ENCODE measurements around the gene DARS1.
"Not testable (repeated sequence)": the region's sequence is repeated elsewhere in the genome, so short reads cannot be mapped to it uniquely, and the experiment has no call there.

The DARS1 gene

DNA sequence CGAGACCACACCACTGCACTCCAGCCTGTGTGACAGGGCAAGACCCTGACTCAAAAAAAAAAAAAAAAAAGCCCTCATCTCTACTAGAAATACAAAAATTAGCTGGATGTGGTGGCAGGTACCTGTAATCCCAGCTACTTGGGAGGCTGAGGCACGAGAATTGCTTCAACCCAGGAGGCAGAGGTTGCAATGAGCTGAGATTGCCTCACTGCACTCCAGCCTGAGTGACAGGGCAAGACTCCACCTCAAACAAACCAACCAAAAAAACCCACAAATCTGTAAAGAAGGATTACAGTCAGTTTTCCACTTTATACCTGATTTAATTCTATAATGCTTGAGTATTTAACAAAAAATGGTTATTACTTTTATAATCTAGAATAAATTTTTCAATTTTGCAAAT is 9.7 kb downstream of the DARS1 start:
- DNase-seq, result no peak

DNA sequence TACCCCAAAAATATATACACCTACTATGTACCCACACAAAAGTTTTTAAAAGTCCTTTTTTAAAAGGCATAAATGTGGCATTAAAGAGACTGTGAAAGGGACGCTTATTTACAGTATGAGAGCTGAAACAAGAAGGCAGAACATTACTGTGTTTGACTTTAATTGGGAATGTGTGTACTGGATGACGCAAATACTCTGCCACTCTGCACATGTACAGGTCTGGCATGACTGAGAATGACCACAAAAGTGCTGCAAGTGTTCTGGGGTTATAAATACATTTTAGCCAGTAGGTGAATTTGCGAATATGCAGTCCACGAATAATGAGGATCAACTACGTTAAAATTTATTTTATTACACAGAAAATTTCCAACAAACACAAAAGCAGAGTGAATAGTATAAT is 11.4 kb downstream of the DARS1 start:
- DNase-seq, result no peak

DNA sequence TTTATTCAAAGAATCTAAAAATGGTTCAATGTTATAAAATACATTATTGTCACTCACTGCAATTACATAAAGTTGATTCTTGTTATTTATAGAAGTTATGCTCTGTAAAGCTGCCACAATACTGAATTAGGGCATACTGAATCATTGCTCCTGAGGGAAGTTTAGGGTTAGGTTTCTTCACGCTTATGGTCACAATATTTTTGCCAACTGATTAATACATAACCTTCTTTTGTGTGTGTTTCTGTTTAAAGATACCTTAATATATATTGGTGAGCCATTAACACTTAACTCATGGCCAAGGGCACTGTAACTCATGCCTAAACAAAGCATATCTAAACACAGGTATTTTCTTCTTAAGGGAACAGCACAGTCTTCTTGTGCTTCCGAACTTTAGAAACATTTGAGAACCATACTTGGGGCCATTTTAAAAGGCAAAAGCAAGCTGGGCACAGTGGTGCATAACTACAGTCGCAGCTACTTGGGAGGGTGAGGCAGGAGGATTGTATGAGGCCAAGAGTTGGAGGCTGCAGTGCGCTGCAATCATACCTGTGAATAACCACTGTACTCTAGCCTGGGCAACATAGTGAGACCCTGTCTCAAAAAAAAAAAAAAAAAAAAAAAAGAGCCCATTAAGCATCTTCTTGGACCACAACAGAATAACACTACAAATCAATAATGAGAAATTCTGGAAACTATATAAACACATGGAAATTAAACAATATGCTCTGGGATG is 15.6 kb downstream of the DARS1 start:
- no peak for DNase-seq

DNA sequence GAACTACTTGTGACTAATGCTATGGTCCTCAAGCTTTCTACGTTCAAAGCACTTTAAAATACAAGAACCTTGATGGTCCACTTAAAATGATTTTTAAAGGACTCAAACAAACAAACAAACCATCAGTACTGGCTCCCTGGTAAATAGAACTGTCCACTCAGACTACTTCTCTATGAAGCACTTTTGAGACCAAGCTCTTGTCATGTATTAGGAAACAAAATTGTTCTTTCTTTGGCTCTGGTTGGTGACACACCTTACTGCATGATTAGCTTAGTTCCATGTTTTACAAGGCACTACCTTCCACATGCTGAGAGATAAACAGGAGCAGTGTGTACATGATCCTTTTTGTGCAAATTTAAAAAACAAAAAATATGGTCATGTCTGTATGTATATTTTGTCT is 19.7 kb downstream of the DARS1 start:
- no peak for DNase-seq

DNA sequence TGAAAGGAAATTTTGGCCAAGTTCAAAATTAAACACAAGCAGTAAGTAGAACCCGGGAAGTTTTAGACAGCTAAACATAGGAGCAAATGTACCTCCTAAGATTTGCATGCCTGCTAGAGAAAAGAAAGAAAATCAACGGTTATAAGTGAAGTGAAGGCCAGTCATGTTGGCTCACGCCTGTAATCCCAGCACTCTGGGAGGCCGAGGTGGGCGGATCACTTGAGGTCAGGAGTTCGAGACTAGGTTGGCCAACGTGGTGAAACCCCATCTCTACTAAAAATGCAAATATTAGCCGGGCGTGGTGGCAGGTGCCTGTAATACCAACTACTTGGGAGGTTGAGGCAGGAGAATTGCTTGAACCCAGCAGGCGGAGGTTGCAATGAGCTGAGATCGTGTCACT is 21.0 kb downstream of the DARS1 start:
- DNase-seq, result not testable (repeated sequence)

DNA sequence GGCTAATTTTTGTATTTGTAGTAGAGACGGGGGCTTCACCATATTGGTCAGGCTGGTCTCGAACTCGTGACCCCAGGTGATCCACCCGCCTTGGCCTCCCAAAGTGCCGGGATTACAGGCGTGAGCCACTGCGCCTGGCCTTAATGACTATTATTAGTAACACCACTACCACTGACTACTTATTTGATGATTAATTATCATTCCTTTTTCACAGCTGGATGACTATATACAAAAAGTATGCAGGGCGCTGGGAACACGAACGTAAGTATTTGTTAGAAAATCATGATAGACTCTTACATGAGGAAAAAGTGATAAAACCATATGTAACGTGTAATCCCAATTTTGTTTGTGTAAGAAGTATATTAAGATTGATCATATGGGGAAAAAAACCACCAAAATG is 21.6 kb downstream of the DARS1 start:
- DNase-seq, result no peak

DNA sequence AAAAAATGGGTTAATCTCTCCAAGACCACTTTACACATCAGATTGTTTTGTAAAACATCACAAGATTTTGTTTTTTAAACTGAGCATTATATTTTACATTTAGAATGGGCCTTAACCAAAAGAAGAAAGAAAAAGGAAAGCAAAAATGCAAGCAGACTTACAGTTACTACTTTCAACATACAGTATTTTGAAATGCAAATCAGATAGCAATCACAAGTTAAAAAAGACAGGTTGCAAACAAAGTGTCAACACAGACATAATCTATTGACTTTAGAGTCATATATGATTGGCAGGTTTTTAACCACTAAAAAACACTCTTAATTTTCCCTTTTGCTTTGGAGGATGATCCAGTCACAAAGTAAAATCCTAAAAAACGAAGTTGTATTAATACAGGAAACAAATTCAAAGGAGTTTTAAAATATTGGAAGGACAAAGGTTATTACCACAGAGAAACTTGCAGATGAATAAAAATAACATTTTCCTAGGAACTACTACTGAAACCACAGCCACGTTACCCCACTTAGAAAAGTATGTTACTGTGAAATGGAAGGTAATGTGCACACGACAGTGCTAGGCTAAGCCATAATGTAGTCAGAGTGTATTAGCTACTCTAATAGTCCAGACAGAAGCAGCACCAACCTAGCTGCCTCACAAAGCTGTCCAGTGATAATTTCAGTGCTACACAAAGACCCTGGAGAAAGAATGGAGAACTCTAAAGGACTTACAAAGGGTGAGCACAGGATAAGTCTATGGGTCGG is 22.9 kb downstream of the DARS1 start:
- DNase-seq, result no peak

DNA sequence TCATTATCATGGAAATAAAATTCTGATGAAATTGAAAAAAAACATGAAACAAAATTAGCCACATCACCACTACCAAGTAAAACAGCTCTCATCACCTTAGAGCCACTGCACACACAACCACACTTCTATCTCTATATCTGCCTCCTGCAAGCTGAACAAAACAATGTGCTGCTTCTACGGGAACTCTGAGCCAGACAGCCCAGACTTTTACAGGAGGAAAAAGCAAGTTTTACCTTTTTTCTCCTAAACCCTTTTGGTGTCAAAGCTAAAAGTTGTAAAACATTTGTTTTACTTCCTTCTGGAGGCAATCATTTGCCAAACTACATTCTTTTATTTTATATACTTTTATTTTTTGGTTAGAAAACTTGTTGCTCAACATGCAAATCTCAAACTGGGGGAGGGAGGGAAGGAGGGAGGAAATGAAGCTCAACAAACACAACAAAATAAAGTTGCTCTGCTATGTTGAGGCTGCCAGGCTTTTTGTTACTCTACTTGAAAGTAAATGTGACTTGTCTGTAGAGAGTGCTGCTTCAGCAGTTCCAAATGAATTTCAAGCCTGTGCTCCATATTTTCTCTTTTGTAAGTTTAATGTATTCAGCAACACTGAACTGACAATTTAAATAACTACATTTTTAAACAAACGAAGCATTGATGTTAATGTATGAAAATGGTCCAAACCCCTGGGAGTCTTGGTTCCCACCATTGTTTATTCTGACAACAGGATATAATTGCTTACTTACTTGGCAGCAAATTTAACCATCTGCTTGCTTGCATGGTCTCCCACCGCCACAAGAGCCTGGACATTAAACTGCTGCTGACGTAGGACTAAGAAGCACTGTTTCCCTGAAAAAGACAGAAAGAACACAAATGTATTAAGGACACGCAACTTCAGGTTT is 24.5 kb downstream of the DARS1 start:
- no peak for DNase-seq

DNA sequence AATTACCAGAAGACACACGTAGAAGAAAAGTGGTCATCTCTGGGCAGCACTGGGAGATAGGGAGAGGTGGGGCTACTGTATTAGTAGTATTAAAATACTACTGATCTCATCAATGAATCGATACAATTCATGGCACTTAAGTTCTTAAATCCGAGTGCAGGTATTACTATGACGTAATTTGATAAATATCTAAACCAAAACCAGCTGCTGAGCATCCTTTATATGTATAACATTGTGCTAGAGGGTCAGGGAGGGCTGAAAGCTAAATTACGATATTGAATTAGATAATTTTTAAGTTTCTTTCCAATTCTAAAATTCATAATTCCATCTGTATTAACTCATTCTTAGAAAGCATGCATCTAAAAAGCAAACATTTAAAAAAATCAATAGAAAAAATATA is 25.3 kb downstream of the DARS1 start:
- no peak for DNase-seq

DNA sequence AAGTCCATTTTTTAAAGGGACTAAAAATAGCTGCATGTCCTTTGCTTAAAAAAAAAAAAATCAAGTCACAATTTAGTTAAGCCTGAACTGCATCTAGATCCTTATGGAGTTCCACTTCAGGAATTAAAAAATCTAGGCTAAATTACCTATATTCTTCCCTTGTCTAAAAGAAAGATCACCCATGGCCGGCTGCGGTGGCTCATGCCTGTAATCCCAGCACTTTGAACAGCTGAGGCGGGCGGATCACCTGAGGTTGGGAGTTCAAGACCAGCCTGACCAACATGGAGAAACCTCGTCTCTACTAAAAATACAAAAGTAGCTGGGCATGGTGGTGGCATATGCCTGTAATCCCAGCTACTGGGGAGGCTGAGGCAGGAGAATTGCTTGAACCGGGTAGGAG is 26.5 kb downstream of the DARS1 start:
- DNase-seq, result not testable (repeated sequence)

DNA sequence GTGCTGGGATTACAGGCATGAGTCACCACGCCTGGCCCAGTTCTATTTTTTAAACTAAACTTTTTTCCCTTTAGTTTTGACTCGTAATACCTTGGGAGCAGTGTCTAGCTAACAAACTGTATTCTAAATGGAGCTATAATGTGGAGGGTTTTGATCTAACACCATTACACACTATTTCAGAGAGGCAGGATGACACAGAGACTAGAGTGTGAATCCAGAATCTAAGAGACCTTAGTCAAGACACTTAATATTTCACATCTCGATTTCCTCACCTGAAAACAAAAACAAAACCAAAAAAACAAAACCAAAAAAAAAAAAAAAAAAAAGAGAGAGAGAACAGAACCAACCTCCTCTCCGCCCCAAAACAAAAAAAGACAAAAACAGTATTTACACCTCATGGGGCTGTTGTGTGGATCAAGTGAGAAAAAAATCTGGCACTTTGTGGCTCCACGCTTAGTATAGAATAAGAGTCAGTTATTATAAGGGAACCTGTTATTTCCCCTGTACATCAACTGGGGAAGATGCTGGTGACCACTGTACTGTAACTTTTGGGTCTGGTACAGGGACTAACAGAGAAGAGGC is 31.3 kb downstream of the DARS1 start:
- no peak for DNase-seq

DNA sequence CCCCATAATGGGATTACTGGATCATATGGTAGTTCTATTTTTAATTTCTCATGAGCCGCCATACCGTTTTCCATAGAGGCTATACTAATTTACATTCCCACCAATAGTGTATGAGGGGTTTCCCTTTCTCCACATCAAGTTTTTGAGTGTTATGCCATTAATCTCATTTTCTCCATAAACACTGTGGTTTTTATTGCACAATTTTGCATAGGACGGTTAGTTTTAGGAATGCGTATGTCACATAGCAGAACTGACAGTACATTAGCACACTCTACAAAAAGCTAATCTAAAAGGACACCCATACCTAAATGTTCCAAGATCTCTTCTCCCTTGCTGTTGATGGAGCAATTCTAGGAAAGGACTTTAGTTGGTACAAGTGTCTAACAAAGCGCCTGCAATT is 32.5 kb downstream of the DARS1 start:
- no peak for DNase-seq

DNA sequence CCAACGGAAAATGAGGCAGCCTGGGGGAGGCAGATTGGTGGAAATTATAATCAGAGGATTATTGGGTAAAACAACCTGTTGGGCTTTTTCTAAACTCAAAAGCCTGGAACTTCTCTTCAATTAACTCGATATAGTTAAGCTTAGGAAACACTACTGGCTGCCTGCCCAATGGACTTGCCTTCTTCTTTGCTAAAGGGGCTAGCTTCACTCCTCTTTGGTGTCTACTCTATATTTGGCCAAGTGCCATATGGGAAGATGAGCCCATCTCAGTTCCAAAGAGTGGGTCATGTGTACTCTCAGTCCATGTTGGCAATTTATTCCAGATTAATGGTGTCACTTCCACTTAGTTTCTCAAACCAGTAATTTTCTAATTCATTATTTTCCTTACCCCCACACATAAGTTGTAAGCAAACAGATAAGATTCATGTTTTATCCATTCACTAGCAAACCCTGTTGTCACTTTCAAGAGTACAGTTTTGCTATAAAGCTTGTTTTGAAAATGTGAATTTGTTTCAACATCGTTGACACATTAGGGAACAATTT is 34.3 kb downstream of the DARS1 start:
- DNase-seq, result no peak

DNA sequence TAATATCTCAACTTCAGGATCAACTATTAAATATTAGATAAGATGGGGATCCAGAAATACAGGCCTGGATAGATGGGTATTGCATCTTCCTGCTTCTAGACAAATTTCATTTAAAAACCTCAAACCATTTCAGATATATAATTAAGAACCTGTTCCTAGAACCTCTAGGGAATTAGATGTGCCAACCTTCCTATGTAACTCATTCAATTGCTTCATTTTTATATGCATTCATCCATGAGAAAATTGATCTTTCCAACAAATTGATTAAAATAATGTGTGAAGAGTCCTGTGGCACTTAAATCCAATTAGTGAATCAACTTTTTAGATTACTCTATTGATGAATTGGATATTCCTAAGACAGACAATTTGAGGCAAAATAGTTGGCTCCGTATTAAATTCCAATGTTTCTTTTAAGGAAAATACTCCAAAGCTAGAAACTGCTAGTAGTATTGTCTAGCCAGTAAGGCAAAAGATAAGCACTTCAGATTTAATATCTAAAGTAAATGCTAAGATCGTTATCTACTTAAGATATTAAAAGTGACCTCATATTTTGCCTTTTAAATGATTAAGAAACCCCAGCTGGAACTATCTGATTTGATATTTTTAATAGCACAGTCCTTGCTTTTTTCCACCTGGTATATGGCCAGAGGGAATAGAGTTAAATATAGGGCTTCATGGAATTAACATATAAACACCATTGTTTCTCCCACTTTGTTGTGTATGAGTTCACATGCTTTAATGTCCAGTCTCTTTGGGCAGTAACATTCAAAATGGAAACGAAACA is 35.8 kb downstream of the DARS1 start:
- no peak for DNase-seq

DNA sequence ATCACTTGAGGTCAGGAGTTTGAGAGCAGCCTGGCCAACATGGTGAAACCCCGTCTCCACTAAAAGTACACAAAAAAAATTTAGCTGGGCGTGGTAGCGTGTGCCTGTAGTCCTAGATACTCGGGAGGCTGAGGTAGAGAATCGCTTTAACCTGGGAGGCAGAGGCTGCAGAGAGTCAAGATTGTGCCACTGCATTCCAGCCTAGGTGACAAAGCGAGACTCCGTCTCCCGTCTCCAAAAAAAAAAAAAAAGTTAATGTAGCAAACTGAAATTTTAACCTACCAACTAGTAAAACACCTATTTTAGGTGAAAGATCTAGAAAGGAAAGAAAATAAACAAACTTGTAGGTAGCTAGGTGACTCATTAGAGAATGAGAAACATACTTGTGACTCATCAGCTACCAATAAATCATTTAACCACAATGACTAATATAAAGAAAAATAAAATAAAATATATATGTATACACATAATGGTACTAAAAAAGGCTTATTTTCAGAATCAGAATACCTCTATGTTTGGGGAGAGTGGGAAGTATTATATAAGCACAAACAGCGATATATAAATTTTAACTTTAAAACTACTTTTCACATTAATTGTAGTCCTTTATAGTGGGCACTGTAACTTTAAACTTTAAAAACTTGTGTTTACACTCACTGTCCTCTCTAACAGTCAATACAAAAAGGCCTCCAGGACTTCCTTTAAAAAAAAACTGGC is 36.6 kb downstream of the DARS1 start:
- DNase-seq, result no peak

DNA sequence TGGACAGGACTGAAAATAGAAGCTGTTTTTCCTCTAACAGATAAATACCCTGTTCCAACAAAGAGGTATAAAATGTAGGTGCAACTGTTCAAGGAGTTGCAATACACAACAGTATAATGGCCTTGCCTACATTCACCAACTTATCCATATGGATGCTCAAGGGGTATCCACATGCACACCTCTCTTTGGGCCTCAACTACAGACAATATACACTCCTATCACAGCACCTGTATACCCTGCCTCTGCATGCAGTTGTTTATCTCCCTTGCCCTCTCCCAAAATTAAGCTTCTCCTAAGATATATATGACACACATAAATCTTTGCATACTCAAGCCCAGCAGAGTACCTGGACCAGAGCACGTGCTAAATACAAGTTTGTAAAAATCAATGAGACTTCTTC is 37.3 kb downstream of the DARS1 start:
- DNase-seq, result no peak

DNA sequence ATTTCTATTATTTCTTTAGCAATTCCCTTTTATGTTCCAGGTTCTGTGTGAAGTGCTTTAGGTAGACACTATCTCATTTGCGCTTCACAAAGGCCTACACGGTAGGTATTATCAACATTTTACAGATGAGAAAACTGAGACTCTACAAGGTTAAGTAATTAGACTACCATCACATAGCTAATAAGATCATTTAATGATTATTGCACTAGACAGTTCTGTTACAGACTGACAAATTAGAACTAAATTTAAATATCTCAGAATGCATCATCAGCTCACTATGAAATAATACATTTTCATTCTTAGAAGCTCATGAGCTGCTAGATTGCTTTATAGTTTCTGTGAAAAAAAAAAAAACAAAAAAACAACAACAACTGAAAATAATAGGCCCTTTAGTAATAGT is 37.9 kb downstream of the DARS1 start:
- no peak for DNase-seq

DNA sequence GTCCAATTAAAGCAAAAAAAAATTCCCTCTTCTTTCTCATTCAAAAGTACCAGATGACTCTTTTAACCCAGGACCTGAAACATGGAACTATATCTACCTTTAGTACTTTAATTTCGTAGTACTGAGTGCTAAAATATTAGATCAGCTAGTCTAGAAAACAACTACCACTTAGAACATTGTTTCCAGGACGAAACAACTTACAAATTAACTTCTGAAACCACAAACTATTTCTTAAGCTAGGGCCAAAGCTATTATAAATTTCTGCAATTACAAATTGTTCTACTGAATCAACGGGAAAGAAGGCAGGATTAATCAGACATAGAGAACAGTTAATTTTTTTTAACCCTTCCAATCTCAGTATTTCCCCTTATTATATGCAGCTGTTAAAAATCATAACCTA is 39.9 kb downstream of the DARS1 start:
- DNase-seq, result no peak

DNA sequence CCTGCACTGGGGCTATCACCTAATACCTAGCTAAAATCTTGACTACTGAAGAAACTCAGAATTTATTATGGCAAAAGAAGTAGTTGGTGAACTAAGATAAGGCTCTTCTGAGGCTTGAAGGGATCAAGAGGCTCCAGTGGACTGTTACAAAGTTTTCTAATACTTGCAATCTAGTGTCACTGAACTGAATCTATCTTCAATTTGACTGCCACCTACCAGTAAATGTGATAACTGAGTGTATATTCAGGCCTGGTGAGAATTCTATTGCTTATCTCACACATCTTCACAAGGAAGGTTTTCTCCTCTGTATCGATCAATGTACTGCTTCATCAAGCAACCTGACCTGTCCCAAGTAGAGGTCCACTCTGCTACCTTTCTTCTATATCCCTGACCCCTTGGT is 40.8 kb downstream of the DARS1 start:
- no peak for DNase-seq

DNA sequence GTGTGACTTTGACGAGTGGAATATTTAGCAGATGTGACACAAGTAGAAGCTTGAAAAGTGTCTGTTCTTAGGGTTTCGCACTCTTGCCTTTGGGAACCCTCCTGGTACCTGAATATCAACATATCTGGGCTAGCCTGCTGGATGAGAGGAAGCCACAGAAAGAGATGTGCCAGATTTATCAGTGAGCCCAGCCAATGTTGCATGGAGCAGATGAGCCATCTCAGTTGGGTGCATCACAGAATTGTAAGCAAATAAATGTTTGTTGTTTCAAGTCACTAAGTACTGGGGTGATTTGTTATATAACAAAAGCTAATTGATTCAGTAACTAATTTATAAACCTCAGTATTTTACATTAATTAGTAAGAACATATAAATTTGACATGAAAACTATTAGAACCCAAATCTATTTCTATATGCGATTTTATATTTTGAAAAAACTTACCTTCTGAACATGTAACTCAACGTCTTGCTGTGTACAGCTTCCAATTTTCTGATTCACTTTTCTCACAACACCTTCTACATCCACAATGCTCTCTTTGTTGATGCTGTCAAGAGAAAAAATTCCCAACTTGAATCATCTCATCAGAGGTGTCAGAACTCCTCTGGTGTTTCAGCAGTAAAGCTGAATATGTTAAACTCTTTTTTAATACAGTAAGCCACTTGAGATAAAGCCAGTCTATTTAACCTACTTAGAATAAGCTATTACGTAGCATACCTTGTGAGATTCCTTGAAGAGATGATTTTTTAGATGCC is 42.3 kb downstream of the DARS1 start:
- DNase-seq, result no peak

DNA sequence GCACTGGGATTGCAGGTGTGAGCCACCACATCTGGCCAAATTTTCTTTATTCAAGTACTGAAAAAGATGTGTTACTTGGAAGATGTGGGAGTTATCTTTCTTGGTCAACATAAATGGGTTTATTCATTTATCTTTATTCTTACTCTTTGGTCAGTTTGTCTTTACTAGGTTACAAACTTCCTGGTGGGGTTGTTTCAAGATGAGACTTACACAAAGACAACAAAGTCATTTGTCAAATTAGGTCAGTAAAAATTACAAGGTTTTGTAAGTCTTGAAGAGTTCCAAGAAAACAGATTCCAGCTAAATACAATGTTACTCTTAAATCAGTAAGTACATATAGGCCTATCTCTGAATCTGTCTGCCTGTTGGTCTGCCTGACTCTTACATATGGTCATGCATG is 48.9 kb downstream of the DARS1 start:
- DNase-seq, result no peak

Data from right forelimb (tissue), 1 donor.